Measurements from ENCODE around the gene IQSEC1. TPM values are rescaled to one million over a fixed set of nuclear protein-coding genes. Genes with fewer than 3 reads are reported as not detected.
A peak's percentile ranks its signal among the peaks of the same experiment; 100 is the strongest.

The IQSEC1 gene
- total and polyA plus RNA-seq, 10 of the 15 experiments (the other 5 are each of a cell fraction or from before 2014, with no cell fraction given), result 0.92 to 55.2 (median 8.5) TPM

- no peak overlapping the region for H3K4me3 ChIP-seq
- no peaks in the 10 kb centered on the region for H3K36me3 ChIP-seq (ENCODE audit: control insufficient read depth in 2 of 2, insufficient read depth in 2 of 2, low read length in 1 of 2)
- ChIA-PET RAD21 (ENCODE audit: unreplicated experiment) (interaction anchor here (1.1 to 1.7 kb wide), 5 partner anchors 8 to 116 kb away, joined by 3 to 5 read pairs (median 4); no protein-coding TSS in a partner anchor), SMC1A (ENCODE audit: uncharacterized antibody, unreplicated experiment) (interaction anchor here (0.9 to 1.3 kb wide), 3 partner anchors 8 to 44 kb away, joined by 3 to 4 read pairs (median 3); no protein-coding TSS in a partner anchor), POLR2A (interaction anchor here (0.8 to 1.1 kb wide), 2 partner anchors 61 to 87 kb away, joined by 4 to 6 read pairs; no protein-coding TSS in a partner anchor), CTCF (interaction anchor here (1.2 to 2.4 kb wide), 4 partner anchors 8 to 369 kb away, joined by 3 to 16 read pairs (median 10); no protein-coding TSS in a partner anchor)
- peak; percentile 74 for FAIRE-seq
- H3K27me3 ChIP-seq (replicated peaks in 1 of 2; ENCODE audit: control insufficient read depth in 2 of 2, insufficient read depth in 2 of 2, low read length in 1 of 2), result no peaks in the 10 kb centered on the region
- peak; percentile 72 for ATAC-seq
- H3K27ac ChIP-seq (ENCODE audit: control insufficient read depth, insufficient read depth), result 0 out of 2 replicates have a peak overlapping the region, but pooled peaks have one; percentile 22
- H3K9me3 ChIP-seq (replicated peaks; ENCODE audit: control insufficient read depth, insufficient read depth, low read length), result no peaks in the 10 kb centered on the region
- intact Hi-C loops (cut with micrococcal nuclease; ENCODE audit: unreplicated experiment), result no loop called here
- H3K9ac ChIP-seq (ENCODE audit: control insufficient read depth, insufficient read depth, low read length), result no peak overlapping the region
- no peaks in the 10 kb centered on the region for H3K79me2 ChIP-seq (ENCODE audit: control insufficient read depth, insufficient read depth, low read length)
- 17% methylated on average over 8 of the region's 8 CpGs for WGBS (ENCODE audit: insufficient coverage, insufficient replicate concordance, low lambda C conversion rate, missing lambda C conversion rate)
- H3K4me2 ChIP-seq (ENCODE audit: control insufficient read depth, insufficient read depth), result no peak overlapping the region
- no peaks in the 10 kb centered on the region for H4K20me1 ChIP-seq (ENCODE audit: control insufficient read depth, insufficient read depth)
- DNase-seq (ENCODE audit: low read depth, low spot score), result peak; percentile 31
- BruUV-seq (replicated peaks), result no TSS peak
- H3K4me1 ChIP-seq (ENCODE audit: control insufficient read depth, insufficient read depth, low read length), result peaks cover 52% of the 10 kb centered on the region
- H2AFZ ChIP-seq (ENCODE audit: control insufficient read depth, low read depth, low read length), result no peak overlapping the region
- in situ Hi-C loops (cut with MboI), result no loop called here
- peak; percentile 61; the same call in 1 of the 2 replicates for TF ChIP-seq SPI1 (IDR thresholded peaks at IDR 0.05; ENCODE audit: borderline replicate concordance, insufficient read depth, low read depth, low read length)
- TF ChIP-seq ATF2 (IDR thresholded peaks at IDR 0.05; ENCODE audit: low read length), result no peak
- TF ChIP-seq BCL3 (IDR thresholded peaks at IDR 0.05; ENCODE audit: borderline replicate concordance, insufficient read depth, low read depth, low read length, poor library complexity, severe bottlenecking), result no peak
- TF ChIP-seq IKZF1 (conservative IDR thresholded peaks at IDR 0.05), result 0 out of 2 replicates have a peak, but pooled peaks have one; percentile 14
- TF ChIP-seq RUNX3 (IDR thresholded peaks at IDR 0.05; ENCODE audit: low read length), result peak; percentile 94
- TF ChIP-seq CREB1 (IDR thresholded peaks at IDR 0.05; ENCODE audit: low read depth), result 0 out of 2 replicates have a peak, but pooled peaks have one; percentile 13
- peak; percentile 81; the same call in 1 of the 2 replicates for TF ChIP-seq CBFB (IDR thresholded peaks at IDR 0.05; ENCODE audit: low read depth)
- 0 out of 2 replicates have a peak, but pooled peaks have one; percentile 12 for TF ChIP-seq MEF2A (IDR thresholded peaks at IDR 0.05; ENCODE audit: insufficient read depth, low read depth, low read length)
- TF ChIP-seq RAD51 (IDR thresholded peaks at IDR 0.05), result no peak
- TF ChIP-seq BHLHE40 (IDR thresholded peaks at IDR 0.05; ENCODE audit: borderline replicate concordance in 1 of 2, low read depth in 2 of 2, low read length in 1 of 2), result 0 out of 4 replicates have a peak, but pooled peaks of 1 of the 2 experiments have one; percentile 8
- TF ChIP-seq FOXM1 (IDR thresholded peaks at IDR 0.05; ENCODE audit: low read depth, low read length), result peak; percentile 43; the same call in 1 of the 2 replicates
- TF ChIP-seq TCF3 (IDR thresholded peaks at IDR 0.05; ENCODE audit: borderline replicate concordance, insufficient read depth, low read depth, low read length), result peak; percentile 99
- no peak for TF ChIP-seq SIX5 (IDR thresholded peaks at IDR 0.05; ENCODE audit: low read depth, low read length, severe bottlenecking)
- peak; percentile 64 for TF ChIP-seq MEF2B (IDR thresholded peaks at IDR 0.05; ENCODE audit: partially characterized antibody, poor library complexity, severe bottlenecking)
- no peak for TF ChIP-seq ZNF274 (IDR thresholded peaks at IDR 0.05; ENCODE audit: insufficient read depth, insufficient read length)
- TF ChIP-seq CREM (IDR thresholded peaks at IDR 0.05; ENCODE audit: low read depth), result peak; percentile 16; the same call in 1 of the 2 replicates
- TF ChIP-seq NFIC (IDR thresholded peaks at IDR 0.05; ENCODE audit: low read depth, low read length), result peak; percentile 58
- TF ChIP-seq TCF12 (IDR thresholded peaks at IDR 0.05; ENCODE audit: low read depth, low read length), result peak; percentile 97
- peak; percentile 64; the same call in 1 of the 2 replicates for TF ChIP-seq EED (IDR thresholded peaks at IDR 0.05; ENCODE audit: low read depth)
- TF ChIP-seq, protein P1, sequence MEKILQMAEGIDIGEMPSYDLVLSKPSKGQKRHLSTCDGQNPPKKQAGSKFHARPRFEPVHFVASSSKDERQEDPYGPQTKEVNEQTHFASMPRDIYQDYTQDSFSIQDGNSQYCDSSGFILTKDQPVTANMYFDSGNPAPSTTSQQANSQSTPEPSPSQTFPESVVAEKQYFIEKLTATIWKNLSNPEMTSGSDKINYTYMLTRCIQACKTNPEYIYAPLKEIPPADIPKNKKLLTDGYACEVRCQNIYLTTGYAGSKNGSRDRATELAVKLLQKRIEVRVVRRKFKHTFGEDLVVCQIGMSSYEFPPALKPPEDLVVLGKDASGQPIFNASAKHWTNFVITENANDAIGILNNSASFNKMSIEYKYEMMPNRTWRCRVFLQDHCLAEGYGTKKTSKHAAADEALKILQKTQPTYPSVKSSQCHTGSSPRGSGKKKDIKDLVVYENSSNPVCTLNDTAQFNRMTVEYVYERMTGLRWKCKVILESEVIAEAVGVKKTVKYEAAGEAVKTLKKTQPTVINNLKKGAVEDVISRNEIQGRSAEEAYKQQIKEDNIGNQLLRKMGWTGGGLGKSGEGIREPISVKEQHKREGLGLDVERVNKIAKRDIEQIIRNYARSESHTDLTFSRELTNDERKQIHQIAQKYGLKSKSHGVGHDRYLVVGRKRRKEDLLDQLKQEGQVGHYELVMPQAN (conservative IDR thresholded peaks at IDR 0.05), result no peak
Observed at GRCh38 chr3:13083898-13084297, 10.7 kb upstream of the IQSEC1 start.

All from GM12878 (cell line).